A549 treated with Hydrocortisone at 1 μM for 4 hours (cell line): ENCODE results near the gene CCNG2. TPM values are rescaled to one million over a fixed set of nuclear protein-coding genes. Genes with fewer than 3 reads are reported as not detected.

Experiments used
- total RNA-seq: library from RNA; stranded (reverse); fragments of 200-300 nt; extraction: Qiagen RNA extraction; gene quantifications from 5 replicates; pipeline ENCODE4 v1.2.3, GENCODE V29; 2022

Gene CCNG2, protein sequence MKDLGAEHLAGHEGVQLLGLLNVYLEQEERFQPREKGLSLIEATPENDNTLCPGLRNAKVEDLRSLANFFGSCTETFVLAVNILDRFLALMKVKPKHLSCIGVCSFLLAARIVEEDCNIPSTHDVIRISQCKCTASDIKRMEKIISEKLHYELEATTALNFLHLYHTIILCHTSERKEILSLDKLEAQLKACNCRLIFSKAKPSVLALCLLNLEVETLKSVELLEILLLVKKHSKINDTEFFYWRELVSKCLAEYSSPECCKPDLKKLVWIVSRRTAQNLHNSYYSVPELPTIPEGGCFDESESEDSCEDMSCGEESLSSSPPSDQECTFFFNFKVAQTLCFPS
- total RNA-seq, result 3.4 to 5.9 TPM (median 4.6 TPM) in 5 replicates

DNA sequence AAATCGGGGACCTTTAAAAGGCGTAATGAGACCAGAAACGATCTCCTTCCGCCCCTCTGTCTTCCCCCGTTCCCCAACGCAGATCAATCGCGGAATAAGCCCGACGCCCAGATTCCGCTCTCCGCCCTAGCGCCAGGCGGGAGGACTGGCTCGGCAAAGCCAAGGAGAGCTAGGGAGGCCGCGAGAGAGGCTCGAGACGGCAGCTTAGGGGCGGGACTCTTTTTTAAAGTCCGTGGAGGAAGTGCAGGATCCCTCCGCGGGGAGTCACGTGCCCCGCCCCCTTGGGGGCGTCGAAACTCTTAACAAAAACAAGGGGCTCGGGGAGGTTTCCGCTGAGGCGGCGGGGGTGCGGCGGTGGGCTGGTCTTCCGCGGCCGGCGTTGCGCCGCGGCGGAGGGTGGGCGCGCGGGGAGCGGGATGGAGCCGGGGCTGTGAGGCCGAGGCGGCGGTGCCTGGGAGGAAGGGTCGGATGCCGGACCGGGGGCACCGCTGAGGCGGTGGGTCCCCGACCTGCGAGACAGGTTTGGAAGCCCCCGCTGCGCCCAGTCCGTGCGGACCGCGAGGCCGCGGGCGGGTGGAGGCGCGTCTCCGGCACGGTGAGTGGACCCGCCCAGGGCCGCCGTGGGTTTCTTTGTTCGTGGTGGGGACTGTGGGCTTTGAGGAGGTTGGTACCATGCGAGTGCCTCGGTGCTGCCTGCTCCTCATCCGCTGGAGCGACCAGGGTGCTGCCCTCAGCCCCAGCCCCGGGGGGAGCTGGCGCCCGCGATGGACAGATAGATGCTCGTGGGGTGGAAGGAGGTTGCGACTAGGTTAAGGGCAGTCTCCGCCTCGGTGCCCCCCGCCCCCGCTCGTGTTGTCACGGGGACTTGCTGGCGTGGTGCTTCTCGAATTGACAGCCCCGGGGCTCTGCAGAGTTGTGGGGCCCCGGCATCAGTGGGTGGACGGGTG lies at the start of gene CCNG2:
Gene CCNG2, plus strand, starts transcription at position 296 of the 947 bp plus-strand sequence. CDS start 1,326 bp downstream, outside the sequence.

Other genes with a start within 250 kb of the CCNG2 start
- 27.8 to 56.4 TPM (median 37.6 TPM) in 5 replicates for gene SEPTIN11, start 207.5 kb upstream of the CCNG2 start, total RNA-seq
- 57.0 to 76.5 TPM (median 64.3 TPM) in 5 replicates for gene CCNI, start 81.2 kb upstream of the CCNG2 start, total RNA-seq